ENCODE measurements around the gene ADCYAP1R1. TPM values are rescaled to one million over a fixed set of nuclear protein-coding genes. Genes with fewer than 3 reads are reported as not detected.

Gene ADCYAP1R1
- total RNA-seq, 4 donors from 2014 or later, result 1.9 to 7.4 (median 3.4) TPM

DNA sequence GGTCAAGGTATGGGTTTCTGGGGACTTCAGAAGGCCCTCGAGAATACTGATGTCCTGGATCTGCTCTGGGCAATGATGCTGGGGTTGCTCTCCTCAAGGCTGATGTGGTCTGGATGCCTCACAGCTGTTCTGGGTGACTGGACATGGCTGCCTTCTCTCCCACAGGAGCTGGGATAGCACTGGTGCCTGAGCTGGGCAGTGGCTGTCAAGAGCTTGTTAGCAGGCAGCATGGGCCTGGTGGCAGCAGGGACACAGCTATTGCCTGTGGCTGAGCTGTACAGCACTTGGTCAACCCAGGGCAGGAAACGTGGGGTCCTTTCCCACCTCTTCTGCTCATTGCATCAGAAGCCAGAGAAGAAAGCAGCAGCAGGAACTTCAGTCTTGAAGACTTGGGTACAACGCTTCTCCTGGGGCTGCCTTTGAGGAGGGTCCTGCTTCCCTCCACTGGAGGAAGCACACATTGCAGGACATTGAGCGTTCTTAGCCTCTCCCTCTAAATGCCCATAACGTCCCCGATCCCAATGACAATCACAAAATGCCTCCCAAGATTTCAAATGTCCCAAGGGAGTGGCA lies 13.0 kb downstream of the ADCYAP1R1 start:
- 60 to 64% methylated on average over 1 to 6 of the region's 6 CpGs for WGBS, 2 donors (ENCODE audit: low coverage in 1 of 2)
- no peak overlapping the region for H3K4me3 ChIP-seq
- TF ChIP-seq EP300 (IDR thresholded peaks at IDR 0.05; ENCODE audit: low read depth) (no peak), CTCF (IDR thresholded peaks at IDR 0.05) (no peak), POLR2A (IDR thresholded peaks at IDR 0.05) (no peak), POLR2AphosphoS5 (IDR thresholded peaks at IDR 0.05) (no peak)
- no peaks in the 10 kb centered on the region for H3K9me3 ChIP-seq
- intact Hi-C loops (cut with DNase I; ENCODE audit: low total_unique reads), result no loop called here
- no peak overlapping the region for H3K27ac ChIP-seq
- H3K36me3 ChIP-seq, result no peaks in the 10 kb centered on the region
- no peaks in the 10 kb centered on the region for H3K4me1 ChIP-seq
- in situ Hi-C loops (cut with MboI; ENCODE audit: low pct_ligation_motif_present in 1 of 4, low pct_unique_long_range_greater_than_20kb in 1 of 4, low sequenced_read_pairs in 3 of 4), result no loop called here
- no peaks in the 10 kb centered on the region for H3K27me3 ChIP-seq
- DNase-seq, result no peak

DNA sequence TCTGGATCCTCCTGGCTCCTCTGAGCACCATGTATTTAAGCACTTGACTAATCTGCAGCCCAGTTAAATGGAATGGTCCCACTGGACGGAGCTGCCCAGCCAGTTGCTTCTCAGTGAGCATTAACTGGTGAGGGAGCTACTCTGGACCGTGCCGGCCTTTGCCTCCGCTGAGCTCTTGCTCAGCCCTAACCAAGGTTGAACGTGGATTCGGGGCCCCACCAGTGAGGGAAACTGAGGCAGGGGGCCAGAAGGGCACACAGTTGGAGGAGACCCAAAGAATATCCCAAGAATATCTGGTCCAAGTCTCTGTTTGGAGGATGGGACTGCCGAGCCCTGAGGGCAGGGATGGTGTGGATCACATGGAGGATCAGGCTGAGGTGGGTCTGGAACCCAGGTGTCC lies 13.7 kb downstream of the ADCYAP1R1 start:
- no peak for DNase-seq
- 85% methylated on average over 5 of the region's 7 CpGs; no CpG with 5 or more reads in 1 of the 2 donors for WGBS, 2 donors (ENCODE audit: low coverage in 1 of 2)
- no peaks in the 10 kb centered on the region for H3K4me1 ChIP-seq
- H3K27ac ChIP-seq, result no peak overlapping the region
- H3K4me3 ChIP-seq, result no peak overlapping the region
- in situ Hi-C loops (cut with MboI; ENCODE audit: low pct_ligation_motif_present in 1 of 4, low pct_unique_long_range_greater_than_20kb in 1 of 4, low sequenced_read_pairs in 3 of 4) (no loop called here), intact Hi-C loops (cut with DNase I; ENCODE audit: low total_unique reads) (no loop called here)
- H3K9me3 ChIP-seq, result no peaks in the 10 kb centered on the region
- no peaks in the 10 kb centered on the region for H3K27me3 ChIP-seq
- no peak for TF ChIP-seq POLR2A (IDR thresholded peaks at IDR 0.05)
- TF ChIP-seq EP300 (IDR thresholded peaks at IDR 0.05; ENCODE audit: low read depth), result no peak
- TF ChIP-seq CTCF (IDR thresholded peaks at IDR 0.05), result no peak
- TF ChIP-seq POLR2AphosphoS5 (IDR thresholded peaks at IDR 0.05), result no peak
- no peaks in the 10 kb centered on the region for H3K36me3 ChIP-seq

DNA sequence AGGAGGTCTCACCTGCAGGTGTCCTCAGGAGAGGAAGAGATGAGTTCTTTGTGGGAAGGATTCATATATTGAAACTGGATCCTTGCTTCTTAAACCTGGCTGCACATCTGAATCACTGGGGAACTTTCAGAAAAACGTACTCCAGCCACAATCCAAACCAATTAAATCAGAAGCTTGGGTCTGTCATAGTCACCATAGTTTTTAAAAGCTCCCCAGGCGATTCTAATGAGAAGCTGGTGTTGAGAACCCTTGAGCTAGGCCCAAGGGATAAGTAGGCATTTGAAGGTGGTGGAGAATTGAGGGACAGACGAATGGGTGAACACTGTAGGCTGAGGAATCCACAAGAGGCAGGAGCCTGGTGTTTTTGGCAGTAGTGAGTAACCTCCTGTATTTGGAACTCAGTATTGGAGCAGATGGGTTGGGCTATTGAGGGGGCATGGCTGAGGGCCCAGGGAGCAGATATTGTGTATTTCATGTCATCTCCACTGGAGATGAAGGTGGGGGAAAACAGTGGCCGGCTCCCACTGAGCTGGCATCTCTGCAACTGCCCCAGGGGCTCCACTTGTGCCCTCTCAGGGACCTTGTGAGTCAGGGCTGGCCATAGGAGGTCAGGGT lies 14.5 kb downstream of the ADCYAP1R1 start:
- intact Hi-C loops (cut with DNase I; ENCODE audit: low total_unique reads), result no loop called here
- Histone ChIP-seq H3K4me3 (no peak overlapping the region), H3K27me3 (no peaks in the 10 kb centered on the region), H3K27ac (no peak overlapping the region), H3K36me3 (no peaks in the 10 kb centered on the region), H3K9me3 (no peaks in the 10 kb centered on the region), H3K4me1 (no peaks in the 10 kb centered on the region)
- TF ChIP-seq POLR2AphosphoS5 (IDR thresholded peaks at IDR 0.05), result no peak
- no peak for TF ChIP-seq POLR2A (IDR thresholded peaks at IDR 0.05)
- no peak for TF ChIP-seq EP300 (IDR thresholded peaks at IDR 0.05; ENCODE audit: low read depth)
- TF ChIP-seq CTCF (IDR thresholded peaks at IDR 0.05), result no peak
- DNase-seq, result no peak
- 49 to 58% methylated on average over 2 to 4 of the region's 4 CpGs for WGBS, 2 donors (ENCODE audit: low coverage in 1 of 2)
- in situ Hi-C loops (cut with MboI; ENCODE audit: low pct_ligation_motif_present in 1 of 4, low pct_unique_long_range_greater_than_20kb in 1 of 4, low sequenced_read_pairs in 3 of 4), result no loop called here

GRCh38 chr7:31067491-31067890 lies 15.4 kb downstream of the ADCYAP1R1 start:
- DNase-seq, result no peak
- TF ChIP-seq POLR2AphosphoS5 (IDR thresholded peaks at IDR 0.05) (no peak), CTCF (IDR thresholded peaks at IDR 0.05) (no peak), POLR2A (IDR thresholded peaks at IDR 0.05) (no peak), EP300 (IDR thresholded peaks at IDR 0.05; ENCODE audit: low read depth) (no peak)
- Histone ChIP-seq H3K27me3 (no peaks in the 10 kb centered on the region), H3K4me3 (no peak overlapping the region), H3K27ac (no peak overlapping the region), H3K36me3 (no peaks in the 10 kb centered on the region), H3K4me1 (no peaks in the 10 kb centered on the region), H3K9me3 (no peaks in the 10 kb centered on the region)
- 83 to 90% methylated on average over 1 to 3 of the region's 3 CpGs for WGBS, 2 donors (ENCODE audit: low coverage in 1 of 2)
- intact Hi-C loops (cut with DNase I; ENCODE audit: low total_unique reads) (no loop called here), in situ Hi-C loops (cut with MboI; ENCODE audit: low pct_ligation_motif_present in 1 of 4, low pct_unique_long_range_greater_than_20kb in 1 of 4, low sequenced_read_pairs in 3 of 4) (no loop called here)
